Uterus (tissue), 2 donors: ENCODE data around the gene IL6.
"Not testable (repeated sequence)": the region's sequence is repeated elsewhere in the genome, so short reads cannot be mapped to it uniquely, and the experiment has no call there.

Experiments used
- CTCF ChIP-seq, 4 experiments: fragments of 200-600 bp in 2 of 4; fragments of 450-650 bp in 2 of 4; sonication (generic) in 2 of 4; IDR thresholded peaks; one replicate each; pipeline ENCODE4 v1.5.1; 2016 to 2019; ENCODE audit warnings: antibody characterized with exemption in 4 of 4, mild to moderate bottlenecking in 2 of 4, moderate library complexity in 1 of 4
- POLR2A ChIP-seq, 2 donors: fragments of 450-650 bp; IDR thresholded peaks; one replicate each; pipeline ENCODE4 v1.6.1; 2016; ENCODE audit warnings: antibody characterized with exemption in 2 of 2, mild to moderate bottlenecking in 1 of 2, moderate library complexity in 1 of 2

- not testable (repeated sequence) for TF ChIP-seq POLR2A, CTCF (IDR thresholded peaks at IDR 0.05)
Measured at GRCh38 chr7:22707026-22707691, 19.8 kb upstream of the IL6 start.
